HUES48 (cell line): ENCODE measurements around the gene ASB13.

Experiments
- H3K27ac ChIP-seq: one replicate; pipeline ENCODE4 v1.7.0; 2013; ENCODE audit warnings: low read depth, low read length, inconsistent platforms
- H3K27me3 ChIP-seq: 2 replicates; pipeline ENCODE4 v1.6.1; 2013; ENCODE audit warnings: mild to moderate bottlenecking, low read length; ENCODE audit not compliant: control insufficient read depth, insufficient read depth
- H3K36me3 ChIP-seq: 2 replicates; pipeline ENCODE4 v1.6.1; 2013; ENCODE audit warnings: low read length; ENCODE audit not compliant: control insufficient read depth, insufficient read depth
- H3K4me1 ChIP-seq: 2 replicates; pipeline ENCODE4 v1.6.1; 2013; ENCODE audit warnings: mild to moderate bottlenecking, low read length; ENCODE audit not compliant: control insufficient read depth, insufficient read depth
- H3K4me3 ChIP-seq: 2 replicates; pipeline ENCODE4 v1.5.1; 2013; ENCODE audit warnings: mild to moderate bottlenecking, low read depth, low read length
- H3K9ac ChIP-seq: 2 replicates; pipeline ENCODE4 v1.6.1; 2013; ENCODE audit warnings: mild to moderate bottlenecking, low read depth, low read length, moderate library complexity
- H3K9me3 ChIP-seq: 2 replicates; pipeline ENCODE4 v1.6.1; 2013; ENCODE audit warnings: low read length; ENCODE audit not compliant: control insufficient read depth, insufficient read depth

The ASB13 gene

GRCh38 chr10:5645944-5646617 lies 20.3 kb downstream of the ASB13 start:
- H3K4me1 ChIP-seq = no peaks in the 10 kb centered on the region
- H3K27ac ChIP-seq = no peak overlapping the region
- H3K9ac ChIP-seq = no peak overlapping the region
- no peak overlapping the region for H3K4me3 ChIP-seq
- no peaks in the 10 kb centered on the region for H3K27me3 ChIP-seq
- H3K9me3 ChIP-seq = no peaks in the 10 kb centered on the region
- H3K36me3 ChIP-seq = peaks cover 41% of the 10 kb centered on the region

DNA sequence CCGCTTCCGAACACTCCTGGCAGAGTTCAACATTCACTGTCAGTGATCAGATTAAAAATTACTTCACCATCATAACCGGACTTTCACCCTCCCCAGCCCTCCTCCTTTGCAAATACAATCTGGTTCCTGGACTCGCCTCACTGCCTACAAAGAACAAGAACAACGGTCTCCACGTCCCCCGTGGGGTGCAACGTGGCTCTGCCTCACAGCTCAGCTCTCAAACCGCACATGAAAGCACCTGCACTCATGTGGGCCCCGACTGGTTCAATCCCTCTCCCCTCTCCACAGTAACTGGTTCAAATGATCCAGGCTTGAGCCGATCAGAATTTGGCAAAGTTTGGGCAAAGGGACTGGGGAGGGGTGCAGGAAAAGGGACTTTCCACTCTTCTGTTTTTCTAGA lies 21.0 kb downstream of the ASB13 start:
- no peak overlapping the region for H3K27ac ChIP-seq
- H3K9ac ChIP-seq = no peak overlapping the region
- H3K27me3 ChIP-seq = no peaks in the 10 kb centered on the region
- H3K36me3 ChIP-seq = peaks cover 46% of the 10 kb centered on the region
- H3K4me3 ChIP-seq = no peak overlapping the region
- no peaks in the 10 kb centered on the region for H3K9me3 ChIP-seq
- H3K4me1 ChIP-seq = no peaks in the 10 kb centered on the region

DNA sequence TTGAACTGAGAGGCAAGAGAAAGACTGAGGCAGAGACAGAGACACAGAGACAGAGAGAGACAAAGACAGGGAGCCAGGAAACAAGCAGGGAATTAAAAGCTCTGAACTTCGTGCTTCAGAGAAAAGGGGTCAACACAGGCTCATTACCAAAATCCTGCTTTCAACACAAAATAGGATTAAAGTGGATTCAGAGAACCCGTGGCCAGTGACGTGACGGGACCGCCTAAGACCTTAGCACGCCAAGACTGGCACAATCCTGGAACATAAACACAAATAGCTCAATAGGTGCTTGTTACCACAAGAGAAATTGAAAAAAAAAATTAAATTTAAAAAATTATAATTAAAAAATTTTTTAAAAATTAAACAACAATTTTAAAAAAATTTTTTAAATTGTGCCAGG lies 21.5 kb downstream of the ASB13 start:
- Histone ChIP-seq H3K4me3 (no peak overlapping the region), H3K4me1 (no peaks in the 10 kb centered on the region), H3K27me3 (no peaks in the 10 kb centered on the region), H3K9ac (no peak overlapping the region), H3K9me3 (no peaks in the 10 kb centered on the region), H3K36me3 (peaks cover 48% of the 10 kb centered on the region), H3K27ac (no peak overlapping the region)

DNA sequence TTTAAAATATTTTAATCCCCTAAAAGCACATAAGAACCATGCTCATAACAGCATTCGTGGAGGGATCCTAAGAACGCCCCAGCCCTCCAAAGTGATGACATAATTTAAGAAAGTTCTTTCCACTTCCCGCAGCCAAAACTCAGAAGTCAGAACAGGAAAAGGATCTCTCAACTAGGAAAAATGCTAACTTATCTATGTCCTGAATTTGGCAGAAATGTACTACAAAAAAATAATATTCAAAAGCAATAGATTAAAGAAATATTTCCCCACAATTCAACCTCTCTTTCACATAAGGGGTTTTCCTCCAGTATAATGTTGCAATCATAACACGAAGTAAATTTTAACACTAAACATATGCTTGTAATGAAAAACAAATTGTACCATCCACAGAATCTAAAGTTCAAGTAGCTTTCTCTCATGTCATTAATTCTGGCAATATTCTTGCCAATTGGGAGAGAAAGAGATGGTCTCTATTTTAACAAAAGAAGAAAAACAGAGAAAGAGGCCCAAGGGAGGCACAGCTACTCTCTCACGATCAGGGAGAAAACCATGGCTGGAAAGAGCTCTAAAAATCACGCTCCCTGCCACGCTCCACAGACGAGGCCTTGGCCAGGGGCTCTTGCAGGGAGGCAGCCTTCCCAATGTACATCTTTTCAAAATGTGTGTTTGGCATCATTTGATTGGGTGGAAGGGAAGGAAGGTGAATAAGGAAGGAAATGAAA lies 22.9 kb downstream of the ASB13 start:
- H3K4me3 ChIP-seq = no peak overlapping the region
- no peaks in the 10 kb centered on the region for H3K27me3 ChIP-seq
- peaks cover 56% of the 10 kb centered on the region for H3K36me3 ChIP-seq
- H3K27ac ChIP-seq = no peak overlapping the region
- H3K4me1 ChIP-seq = no peaks in the 10 kb centered on the region
- no peaks in the 10 kb centered on the region for H3K9me3 ChIP-seq
- no peak overlapping the region for H3K9ac ChIP-seq

GRCh38 chr10:5641501-5641900 lies 24.9 kb downstream of the ASB13 start:
- H3K9ac ChIP-seq = no peak overlapping the region
- H3K27ac ChIP-seq = no peak overlapping the region
- peaks cover 42% of the 10 kb centered on the region for H3K36me3 ChIP-seq
- no peaks in the 10 kb centered on the region for H3K9me3 ChIP-seq
- no peaks in the 10 kb centered on the region for H3K4me1 ChIP-seq
- no peaks in the 10 kb centered on the region for H3K27me3 ChIP-seq
- H3K4me3 ChIP-seq = no peak overlapping the region

DNA sequence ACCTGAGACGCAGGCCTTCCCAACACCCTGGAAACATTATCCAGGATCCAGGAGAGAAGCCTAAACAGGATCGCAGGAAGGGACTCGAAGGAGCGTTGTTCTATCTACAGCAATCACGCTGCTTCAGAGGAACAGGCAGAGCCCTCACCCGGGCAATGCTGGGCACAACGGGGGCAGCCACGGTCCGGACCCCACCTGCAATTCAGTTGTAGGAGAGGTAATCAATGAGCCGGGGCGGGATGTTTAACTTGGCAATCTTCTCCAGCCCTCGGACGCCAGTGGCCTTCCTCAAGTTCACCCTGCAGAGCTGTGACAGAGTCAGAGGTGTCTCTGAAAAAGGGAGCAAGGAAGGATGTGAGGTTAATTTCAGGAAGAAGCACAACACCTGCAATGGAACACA lies 25.9 kb downstream of the ASB13 start:
- no peak overlapping the region for H3K9ac ChIP-seq
- H3K27me3 ChIP-seq = no peaks in the 10 kb centered on the region
- no peaks in the 10 kb centered on the region for H3K4me1 ChIP-seq
- no peak overlapping the region for H3K4me3 ChIP-seq
- no peaks in the 10 kb centered on the region for H3K9me3 ChIP-seq
- H3K36me3 ChIP-seq = peaks cover 42% of the 10 kb centered on the region
- H3K27ac ChIP-seq = no peak overlapping the region

- Histone ChIP-seq H3K9me3 (no peaks in the 10 kb centered on the region), H3K9ac (no peak overlapping the region), H3K27ac (no peak overlapping the region), H3K4me3 (no peak overlapping the region), H3K4me1 (no peaks in the 10 kb centered on the region), H3K27me3 (no peaks in the 10 kb centered on the region), H3K36me3 (peaks cover 42% of the 10 kb centered on the region)
Observed at GRCh38 chr10:5640036-5640435, 26.4 kb downstream of the ASB13 start.

DNA sequence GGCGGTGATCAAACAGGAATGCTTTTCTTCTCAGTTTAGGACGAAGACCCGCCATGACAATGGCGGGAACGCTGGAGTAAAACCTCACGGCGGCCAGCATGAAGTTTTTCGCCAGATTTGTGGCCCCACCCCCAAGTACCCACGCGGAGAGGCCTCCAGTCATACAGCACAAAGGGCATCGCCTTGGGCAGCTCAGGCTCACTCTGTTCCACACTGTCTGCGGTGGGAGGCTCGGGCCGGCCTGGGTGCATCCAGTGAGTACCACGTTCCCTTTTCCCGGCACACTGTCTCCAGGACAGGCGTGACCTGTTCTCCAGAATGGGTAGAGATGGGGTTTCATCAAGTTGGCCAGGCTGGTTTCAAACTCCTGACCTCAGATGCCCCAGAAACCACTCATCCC lies 27.3 kb downstream of the ASB13 start:
- Histone ChIP-seq H3K9ac (no peak overlapping the region), H3K4me3 (no peak overlapping the region), H3K27ac (no peak overlapping the region), H3K4me1 (no peaks in the 10 kb centered on the region), H3K27me3 (no peaks in the 10 kb centered on the region), H3K36me3 (peaks cover 39% of the 10 kb centered on the region), H3K9me3 (no peaks in the 10 kb centered on the region)

DNA sequence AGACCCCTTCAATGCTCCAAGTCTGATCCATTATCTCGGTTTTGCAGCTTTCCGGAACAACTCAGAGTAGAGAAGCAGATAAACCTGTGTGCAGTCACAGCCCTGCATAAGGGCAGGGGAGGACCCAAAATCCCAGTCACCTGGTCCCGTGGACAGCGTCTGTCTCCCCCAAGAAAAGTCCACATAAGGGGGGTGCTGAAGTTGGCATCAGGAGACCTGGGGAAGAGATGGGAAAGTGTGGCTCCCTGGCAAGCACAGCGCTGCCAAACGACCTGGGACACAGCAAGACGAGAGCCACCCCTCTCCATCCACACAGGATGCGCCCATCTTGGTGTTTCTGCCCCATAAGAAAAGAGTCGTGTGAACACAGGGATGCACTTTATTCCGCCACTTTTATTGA lies 27.9 kb downstream of the ASB13 start:
- no peak overlapping the region for H3K27ac ChIP-seq
- no peaks in the 10 kb centered on the region for H3K9me3 ChIP-seq
- no peaks in the 10 kb centered on the region for H3K27me3 ChIP-seq
- no peak overlapping the region for H3K4me3 ChIP-seq
- H3K9ac ChIP-seq = no peak overlapping the region
- no peaks in the 10 kb centered on the region for H3K4me1 ChIP-seq
- peaks cover 36% of the 10 kb centered on the region for H3K36me3 ChIP-seq

DNA sequence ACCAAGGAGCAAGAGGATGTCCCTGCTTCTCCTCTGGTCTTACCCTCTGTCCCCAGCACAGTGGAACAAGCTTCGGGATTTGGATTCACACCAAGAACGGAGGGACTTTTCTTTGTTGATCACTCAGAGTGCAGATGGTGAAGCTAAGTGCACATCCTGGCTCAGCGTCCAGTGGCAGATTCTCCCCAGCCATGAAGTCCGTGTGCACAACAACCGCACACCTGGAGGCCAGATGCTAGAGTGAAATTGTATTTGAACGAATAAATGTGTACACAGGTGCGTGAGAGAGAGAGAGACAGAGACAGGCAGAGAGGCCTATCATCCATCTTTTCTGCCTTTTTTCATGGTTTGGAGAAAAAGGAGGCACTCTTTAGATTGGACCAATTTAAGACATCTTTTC lies 31.5 kb downstream of the ASB13 start:
- Histone ChIP-seq H3K4me1 (no peaks in the 10 kb centered on the region), H3K27me3 (no peaks in the 10 kb centered on the region), H3K4me3 (no peak overlapping the region), H3K9ac (no peak overlapping the region), H3K27ac (no peak overlapping the region), H3K36me3 (peaks cover 12% of the 10 kb centered on the region), H3K9me3 (no peaks in the 10 kb centered on the region)

DNA sequence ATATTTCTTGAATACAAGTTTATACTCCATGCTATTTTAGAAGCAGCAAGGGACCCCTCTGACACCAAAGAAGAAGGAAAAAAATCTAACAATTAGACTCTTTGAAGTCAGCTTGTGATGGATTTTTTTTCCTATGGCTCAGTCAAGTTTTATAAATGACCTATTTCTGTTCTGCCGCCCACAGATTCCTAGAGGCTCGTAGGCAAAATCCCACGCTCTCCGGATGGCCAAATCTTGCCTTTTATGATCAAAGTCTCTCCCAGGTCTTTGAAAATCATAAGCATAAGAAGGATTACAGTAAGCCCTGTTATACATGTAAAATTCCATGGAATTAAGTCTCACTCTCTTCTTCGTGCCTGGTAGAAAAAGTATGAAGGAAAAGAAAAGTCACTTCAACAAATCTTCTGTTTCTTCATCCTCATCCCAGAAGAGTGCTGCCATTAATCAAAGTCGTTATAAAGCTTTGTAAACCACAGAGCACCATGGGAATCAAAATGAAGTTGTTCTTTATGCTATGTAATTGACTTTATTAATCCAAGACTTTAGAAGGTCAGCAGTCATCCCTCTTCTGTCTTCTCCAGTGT lies 33.1 kb downstream of the ASB13 start:
- no peak overlapping the region for H3K27ac ChIP-seq
- H3K4me1 ChIP-seq = 0 out of 2 replicates have a peak, but pooled peaks cover 2% of the 10 kb centered on the region
- H3K9me3 ChIP-seq = no peaks in the 10 kb centered on the region
- no peak overlapping the region for H3K9ac ChIP-seq
- H3K27me3 ChIP-seq = no peaks in the 10 kb centered on the region
- H3K36me3 ChIP-seq = no peaks in the 10 kb centered on the region
- no peak overlapping the region for H3K4me3 ChIP-seq
